ENCODE data around the gene JPH2.

Gene JPH2

DNA sequence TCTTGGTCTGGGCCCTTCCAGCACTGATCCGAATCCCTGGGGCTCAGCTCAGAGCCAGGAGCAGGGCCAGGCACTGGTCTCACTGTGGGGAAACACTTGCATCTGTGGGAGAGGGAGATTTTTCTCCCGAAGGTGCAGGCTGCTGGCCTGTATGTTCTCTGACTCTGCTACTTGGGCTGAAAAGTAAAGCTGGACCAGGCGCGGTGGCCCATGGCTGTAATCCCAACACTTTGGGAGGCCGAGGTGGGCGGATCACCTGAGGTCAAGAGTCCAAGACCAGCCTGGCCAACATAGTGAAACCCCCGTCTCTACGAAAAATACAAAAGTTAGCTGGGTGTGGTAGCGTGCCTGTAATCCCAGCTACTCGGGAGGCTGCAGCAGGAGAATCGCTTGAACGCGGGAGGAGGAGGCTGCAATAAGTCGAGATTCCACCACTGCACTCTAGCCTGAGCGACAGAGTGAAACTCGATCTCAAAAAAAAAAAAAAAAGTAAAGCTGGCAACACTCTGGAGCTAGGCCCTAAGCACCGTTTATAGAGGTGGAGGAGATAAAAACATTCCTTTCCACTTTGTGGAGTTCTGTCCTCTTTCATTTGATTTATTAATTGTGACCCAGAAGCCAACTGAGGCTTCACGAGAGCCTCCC, 41.7 kb downstream of the JPH2 start:
- no peaks in the 10 kb centered on the region; the same call in 1 of the 2 replicates for H3K27me3 ChIP-seq (ENCODE audit: insufficient read depth, low read depth)
- no peak overlapping the region for H3K4me3 ChIP-seq (IDR thresholded peaks at IDR 0.05; ENCODE audit: insufficient read depth, low read depth, low read length)
- TF ChIP-seq, protein P1, sequence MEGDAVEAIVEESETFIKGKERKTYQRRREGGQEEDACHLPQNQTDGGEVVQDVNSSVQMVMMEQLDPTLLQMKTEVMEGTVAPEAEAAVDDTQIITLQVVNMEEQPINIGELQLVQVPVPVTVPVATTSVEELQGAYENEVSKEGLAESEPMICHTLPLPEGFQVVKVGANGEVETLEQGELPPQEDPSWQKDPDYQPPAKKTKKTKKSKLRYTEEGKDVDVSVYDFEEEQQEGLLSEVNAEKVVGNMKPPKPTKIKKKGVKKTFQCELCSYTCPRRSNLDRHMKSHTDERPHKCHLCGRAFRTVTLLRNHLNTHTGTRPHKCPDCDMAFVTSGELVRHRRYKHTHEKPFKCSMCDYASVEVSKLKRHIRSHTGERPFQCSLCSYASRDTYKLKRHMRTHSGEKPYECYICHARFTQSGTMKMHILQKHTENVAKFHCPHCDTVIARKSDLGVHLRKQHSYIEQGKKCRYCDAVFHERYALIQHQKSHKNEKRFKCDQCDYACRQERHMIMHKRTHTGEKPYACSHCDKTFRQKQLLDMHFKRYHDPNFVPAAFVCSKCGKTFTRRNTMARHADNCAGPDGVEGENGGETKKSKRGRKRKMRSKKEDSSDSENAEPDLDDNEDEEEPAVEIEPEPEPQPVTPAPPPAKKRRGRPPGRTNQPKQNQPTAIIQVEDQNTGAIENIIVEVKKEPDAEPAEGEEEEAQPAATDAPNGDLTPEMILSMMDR (conservative IDR thresholded peaks at IDR 0.05; ENCODE audit: low read depth, low read length): no peak
- H3K4me2 ChIP-seq: no peak overlapping the region
- no peak overlapping the region for H3K27ac ChIP-seq
- H4K20me1 ChIP-seq (ENCODE audit: insufficient read depth): no peaks in the 10 kb centered on the region
- no peaks in the 10 kb centered on the region for H3K4me1 ChIP-seq (ENCODE audit: low read depth, poor library complexity, severe bottlenecking)
- H3K9ac ChIP-seq: no peak overlapping the region
- H3K79me2 ChIP-seq (ENCODE audit: insufficient read depth, low read depth): no peaks in the 10 kb centered on the region
- H2AFZ ChIP-seq (ENCODE audit: low read depth): no peak overlapping the region
- H3K36me3 ChIP-seq (ENCODE audit: insufficient read depth): no peaks in the 10 kb centered on the region

DNA sequence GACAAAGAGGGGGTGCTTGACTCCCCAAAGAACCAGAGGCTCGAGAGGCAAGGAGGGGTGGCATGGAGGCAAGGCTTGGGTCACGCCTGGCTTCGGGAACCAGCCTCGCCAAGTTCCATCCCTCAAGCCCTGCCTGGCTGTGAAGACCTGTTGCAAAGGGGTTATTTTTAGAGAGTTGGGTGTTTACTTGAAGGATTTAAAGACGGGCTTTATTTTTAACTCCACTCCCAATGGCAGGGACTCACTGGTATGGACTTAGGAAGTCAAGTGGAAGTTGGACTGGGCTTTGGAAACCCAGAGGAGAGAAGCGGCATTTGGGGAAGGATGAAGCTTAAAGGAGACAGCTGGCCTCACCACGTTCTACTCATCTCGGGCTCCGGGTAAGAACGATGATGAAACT, 43.1 kb downstream of the JPH2 start:
- H3K4me3 ChIP-seq (IDR thresholded peaks at IDR 0.05; ENCODE audit: insufficient read depth, low read depth, low read length): no peak overlapping the region
- H3K36me3 ChIP-seq (ENCODE audit: insufficient read depth): no peaks in the 10 kb centered on the region
- no peaks in the 10 kb centered on the region; the same call in 1 of the 2 replicates for H3K27me3 ChIP-seq (ENCODE audit: insufficient read depth, low read depth)
- no peak overlapping the region for H3K9ac ChIP-seq
- H3K79me2 ChIP-seq (ENCODE audit: insufficient read depth, low read depth): no peaks in the 10 kb centered on the region
- H4K20me1 ChIP-seq (ENCODE audit: insufficient read depth): no peaks in the 10 kb centered on the region
- H3K4me2 ChIP-seq: no peak overlapping the region
- TF ChIP-seq, protein P1 (conservative IDR thresholded peaks at IDR 0.05; ENCODE audit: low read depth, low read length): no peak
- no peak overlapping the region for H3K27ac ChIP-seq
- H2AFZ ChIP-seq (ENCODE audit: low read depth): no peak overlapping the region
- no peaks in the 10 kb centered on the region for H3K4me1 ChIP-seq (ENCODE audit: low read depth, poor library complexity, severe bottlenecking)

DNA sequence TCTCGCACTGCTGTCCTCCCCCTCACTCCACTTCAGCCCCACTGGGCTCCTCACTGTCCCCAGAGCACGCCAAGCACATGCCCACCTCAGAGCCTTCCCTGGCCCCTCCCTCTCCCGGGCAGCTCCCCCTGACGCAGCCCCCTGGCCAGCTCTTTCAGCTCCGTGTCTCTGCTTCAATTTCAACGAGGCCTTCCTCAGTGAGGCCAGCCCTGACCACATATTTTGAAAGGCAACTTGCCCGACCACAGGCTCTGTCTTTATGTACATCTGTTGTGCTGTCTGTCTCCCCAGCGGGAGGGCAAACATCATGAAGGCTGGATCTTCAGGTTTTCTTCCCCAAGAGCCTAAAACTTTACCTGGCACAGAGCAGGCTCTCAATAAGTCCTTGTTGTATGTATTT, 44.6 kb downstream of the JPH2 start:
- Histone ChIP-seq H3K9ac (no peak overlapping the region), H3K4me3 (IDR thresholded peaks at IDR 0.05; ENCODE audit: insufficient read depth, low read depth, low read length) (no peak overlapping the region), H3K4me2 (no peak overlapping the region), H2AFZ (ENCODE audit: low read depth) (no peak overlapping the region), H3K4me1 (ENCODE audit: low read depth, poor library complexity, severe bottlenecking) (no peaks in the 10 kb centered on the region), H3K36me3 (ENCODE audit: insufficient read depth) (no peaks in the 10 kb centered on the region), H3K27me3 (ENCODE audit: insufficient read depth, low read depth) (no peaks in the 10 kb centered on the region; the same call in 1 of the 2 replicates), H3K27ac (no peak overlapping the region), H4K20me1 (ENCODE audit: insufficient read depth) (no peaks in the 10 kb centered on the region), H3K79me2 (ENCODE audit: insufficient read depth, low read depth) (no peaks in the 10 kb centered on the region)
- TF ChIP-seq, protein P1 (conservative IDR thresholded peaks at IDR 0.05; ENCODE audit: low read depth, low read length): no peak

DNA sequence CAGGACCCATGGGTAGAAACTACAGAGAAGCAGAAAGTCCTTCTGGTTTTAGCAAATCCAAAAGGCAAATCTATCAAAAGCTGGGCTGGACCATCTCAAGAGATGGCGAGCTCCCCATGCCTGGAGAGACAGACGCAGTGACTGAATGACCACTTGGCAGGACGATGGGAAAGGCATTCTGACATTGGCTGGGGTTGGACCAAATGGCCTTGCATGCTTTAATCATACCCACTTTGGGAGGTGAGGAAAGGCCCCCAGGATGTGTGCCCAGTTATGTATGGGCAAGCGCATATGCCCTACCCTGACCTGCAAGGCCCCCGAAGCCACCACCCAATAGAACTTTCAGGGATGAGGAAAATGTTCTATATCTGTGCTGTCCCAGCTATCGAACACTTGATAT, 45.1 kb downstream of the JPH2 start:
- H3K4me2 ChIP-seq: no peak overlapping the region
- TF ChIP-seq, protein P1 (conservative IDR thresholded peaks at IDR 0.05; ENCODE audit: low read depth, low read length): no peak
- H3K36me3 ChIP-seq (ENCODE audit: insufficient read depth): no peaks in the 10 kb centered on the region
- no peaks in the 10 kb centered on the region for H3K4me1 ChIP-seq (ENCODE audit: low read depth, poor library complexity, severe bottlenecking)
- no peak overlapping the region for H2AFZ ChIP-seq (ENCODE audit: low read depth)
- H3K79me2 ChIP-seq (ENCODE audit: insufficient read depth, low read depth): no peaks in the 10 kb centered on the region
- H3K9ac ChIP-seq: no peak overlapping the region
- H3K27ac ChIP-seq: no peak overlapping the region
- no peak overlapping the region for H3K4me3 ChIP-seq (IDR thresholded peaks at IDR 0.05; ENCODE audit: insufficient read depth, low read depth, low read length)
- no peaks in the 10 kb centered on the region for H4K20me1 ChIP-seq (ENCODE audit: insufficient read depth)
- H3K27me3 ChIP-seq (ENCODE audit: insufficient read depth, low read depth): no peaks in the 10 kb centered on the region; the same call in 1 of the 2 replicates
